Measurements from ENCODE around the gene GRM3. TPM values are rescaled to one million over a fixed set of nuclear protein-coding genes. Genes with fewer than 3 reads are reported as not detected.

Gene GRM3
- polyA plus RNA-seq, 4 donors = 0.10 to 0.27 TPM; not detected in 2

GRCh38 chr7:86786376-86786775 lies 142.7 kb downstream of the GRM3 start:
- no peak for FAIRE-seq
- no peak overlapping the region for H3K27ac ChIP-seq (ENCODE audit: low read depth in 1 of 3, low read length in 2 of 3)

GRCh38 chr7:86788948-86789347 lies 145.2 kb downstream of the GRM3 start:
- no peaks in the 10 kb centered on the region for H3K27me3 ChIP-seq (ENCODE audit: control insufficient read depth in 3 of 3, insufficient read depth in 3 of 3, low read length in 3 of 3)
- no peaks in the 10 kb centered on the region for H3K36me3 ChIP-seq (ENCODE audit: control insufficient read depth in 3 of 3, insufficient read depth in 2 of 3, low read depth in 1 of 3, low read length in 3 of 3)
- peaks cover 0 to 4% of the 10 kb centered on the region in 2 donors for H3K9me3 ChIP-seq (ENCODE audit: control insufficient read depth in 2 of 2, insufficient read depth in 1 of 2, low read depth in 1 of 2, low read length in 1 of 2)
- WGBS, 3 donors = 56 to 62% (median 61%) methylated on average over 1 of the region's 1 CpG
- H3K4me1 ChIP-seq (ENCODE audit: control insufficient read depth in 3 of 3, insufficient read depth in 2 of 3, low read depth in 1 of 3, low read length in 2 of 3) = no peaks in the 10 kb centered on the region
- DNase-seq (no peak), FAIRE-seq (no peak)
- no peak overlapping the region for H3K27ac ChIP-seq (ENCODE audit: low read depth in 1 of 3, low read length in 2 of 3)
- no peak overlapping the region for H3K4me3 ChIP-seq (ENCODE audit: low read depth in 1 of 3, low read length in 3 of 3)

More at GRCh38 chr7:86786376-86786775, 142.7 kb downstream of the GRM3 start:
- no peaks in the 10 kb centered on the region for H3K36me3 ChIP-seq (ENCODE audit: control insufficient read depth in 3 of 3, insufficient read depth in 2 of 3, low read depth in 1 of 3, low read length in 3 of 3)
- H3K4me3 ChIP-seq (ENCODE audit: low read depth in 1 of 3, low read length in 3 of 3) = no peak overlapping the region
- peaks cover 0 to 4% of the 10 kb centered on the region in 2 donors for H3K9me3 ChIP-seq (ENCODE audit: control insufficient read depth in 2 of 2, insufficient read depth in 1 of 2, low read depth in 1 of 2, low read length in 1 of 2)
- WGBS, 3 donors = 97% methylated on average over 36 of the region's 36 CpGs
- no peaks in the 10 kb centered on the region for H3K4me1 ChIP-seq (ENCODE audit: control insufficient read depth in 3 of 3, insufficient read depth in 2 of 3, low read depth in 1 of 3, low read length in 2 of 3)
- no peaks in the 10 kb centered on the region for H3K27me3 ChIP-seq (ENCODE audit: control insufficient read depth in 3 of 3, insufficient read depth in 3 of 3, low read length in 3 of 3)
- DNase-seq = no peak

GRCh38 chr7:86790383-86790782 lies 146.7 kb downstream of the GRM3 start:
- no peak for FAIRE-seq
- no peak overlapping the region for H3K4me3 ChIP-seq (ENCODE audit: low read depth in 1 of 3, low read length in 3 of 3)
- H3K36me3 ChIP-seq (ENCODE audit: control insufficient read depth in 3 of 3, insufficient read depth in 2 of 3, low read depth in 1 of 3, low read length in 3 of 3) = no peaks in the 10 kb centered on the region
- peaks cover 0 to 4% of the 10 kb centered on the region in 2 donors for H3K9me3 ChIP-seq (ENCODE audit: control insufficient read depth in 2 of 2, insufficient read depth in 1 of 2, low read depth in 1 of 2, low read length in 1 of 2)
- H3K27ac ChIP-seq (ENCODE audit: low read depth in 1 of 3, low read length in 2 of 3) = no peak overlapping the region
- no peak for DNase-seq
- H3K4me1 ChIP-seq (ENCODE audit: control insufficient read depth in 3 of 3, insufficient read depth in 2 of 3, low read depth in 1 of 3, low read length in 2 of 3) = no peaks in the 10 kb centered on the region
- H3K27me3 ChIP-seq (ENCODE audit: control insufficient read depth in 3 of 3, insufficient read depth in 3 of 3, low read length in 3 of 3) = no peaks in the 10 kb centered on the region

- H3K27ac ChIP-seq (ENCODE audit: low read depth in 1 of 3, low read length in 2 of 3) = no peak overlapping the region
- H3K4me3 ChIP-seq (ENCODE audit: low read depth in 1 of 3, low read length in 3 of 3) = no peak overlapping the region
- FAIRE-seq (no peak), DNase-seq (no peak)
- no peaks in the 10 kb centered on the region for H3K36me3 ChIP-seq (ENCODE audit: control insufficient read depth in 3 of 3, insufficient read depth in 2 of 3, low read depth in 1 of 3, low read length in 3 of 3)
- 48 to 66% (median 56%) methylated on average over 2 of the region's 2 CpGs for WGBS, 3 donors
- H3K9me3 ChIP-seq (ENCODE audit: control insufficient read depth in 2 of 2, insufficient read depth in 1 of 2, low read depth in 1 of 2, low read length in 1 of 2) = peaks cover 0 to 2% of the 10 kb centered on the region in 2 donors
- H3K27me3 ChIP-seq (ENCODE audit: control insufficient read depth in 3 of 3, insufficient read depth in 3 of 3, low read length in 3 of 3) = no peaks in the 10 kb centered on the region
- H3K4me1 ChIP-seq (ENCODE audit: control insufficient read depth in 3 of 3, insufficient read depth in 2 of 3, low read depth in 1 of 3, low read length in 2 of 3) = no peaks in the 10 kb centered on the region
Measured at GRCh38 chr7:86792260-86792659, 148.6 kb downstream of the GRM3 start.

GRCh38 chr7:86793136-86793535 lies 149.4 kb downstream of the GRM3 start:
- DNase-seq = no peak
- no peak for FAIRE-seq
- Histone ChIP-seq H3K4me3 (ENCODE audit: low read depth in 1 of 3, low read length in 3 of 3) (no peak overlapping the region), H3K27me3 (ENCODE audit: control insufficient read depth in 3 of 3, insufficient read depth in 3 of 3, low read length in 3 of 3) (no peaks in the 10 kb centered on the region), H3K36me3 (ENCODE audit: control insufficient read depth in 3 of 3, insufficient read depth in 2 of 3, low read depth in 1 of 3, low read length in 3 of 3) (no peaks in the 10 kb centered on the region), H3K4me1 (ENCODE audit: control insufficient read depth in 3 of 3, insufficient read depth in 2 of 3, low read depth in 1 of 3, low read length in 2 of 3) (no peaks in the 10 kb centered on the region), H3K27ac (ENCODE audit: low read depth in 1 of 3, low read length in 2 of 3) (no peak overlapping the region), H3K9me3 (ENCODE audit: control insufficient read depth in 2 of 2, insufficient read depth in 1 of 2, low read depth in 1 of 2, low read length in 1 of 2) (peaks cover 0 to 4% of the 10 kb centered on the region in 2 donors)
- WGBS, 3 donors = 10 to 27% (median 21%) methylated on average over 1 of the region's 1 CpG

GRCh38 chr7:86814661-86815379 lies 171.1 kb downstream of the GRM3 start:
- Histone ChIP-seq H3K9me3 (ENCODE audit: control insufficient read depth in 2 of 2, insufficient read depth in 1 of 2, low read depth in 1 of 2, low read length in 1 of 2) (no peaks in the 10 kb centered on the region), H3K27me3 (ENCODE audit: control insufficient read depth in 3 of 3, insufficient read depth in 3 of 3, low read length in 3 of 3) (no peaks in the 10 kb centered on the region), H3K27ac (ENCODE audit: low read depth in 1 of 3, low read length in 2 of 3) (no peak overlapping the region), H3K4me3 (ENCODE audit: low read depth in 1 of 3, low read length in 3 of 3) (no peak overlapping the region), H3K36me3 (ENCODE audit: control insufficient read depth in 3 of 3, insufficient read depth in 2 of 3, low read depth in 1 of 3, low read length in 3 of 3) (no peaks in the 10 kb centered on the region), H3K4me1 (ENCODE audit: control insufficient read depth in 3 of 3, insufficient read depth in 2 of 3, low read depth in 1 of 3, low read length in 2 of 3) (no peaks in the 10 kb centered on the region)
- DNase-seq = no peak
- WGBS, 3 donors = 34 to 37% (median 36%) methylated on average over 5 of the region's 5 CpGs
- no peak for FAIRE-seq

GRCh38 chr7:86815556-86815955 lies 171.8 kb downstream of the GRM3 start:
- Histone ChIP-seq H3K36me3 (ENCODE audit: control insufficient read depth in 3 of 3, insufficient read depth in 2 of 3, low read depth in 1 of 3, low read length in 3 of 3) (no peaks in the 10 kb centered on the region), H3K4me3 (ENCODE audit: low read depth in 1 of 3, low read length in 3 of 3) (no peak overlapping the region), H3K27ac (ENCODE audit: low read depth in 1 of 3, low read length in 2 of 3) (no peak overlapping the region), H3K9me3 (ENCODE audit: control insufficient read depth in 2 of 2, insufficient read depth in 1 of 2, low read depth in 1 of 2, low read length in 1 of 2) (no peaks in the 10 kb centered on the region), H3K4me1 (ENCODE audit: control insufficient read depth in 3 of 3, insufficient read depth in 2 of 3, low read depth in 1 of 3, low read length in 2 of 3) (no peaks in the 10 kb centered on the region), H3K27me3 (ENCODE audit: control insufficient read depth in 3 of 3, insufficient read depth in 3 of 3, low read length in 3 of 3) (no peaks in the 10 kb centered on the region)
- WGBS, 3 donors = 77 to 93% (median 78%) methylated on average over 1 of the region's 1 CpG
- DNase-seq = no peak
- FAIRE-seq = no peak

GRCh38 chr7:86818903-86819302 lies 175.2 kb downstream of the GRM3 start:
- H3K27ac ChIP-seq (ENCODE audit: low read depth in 1 of 3, low read length in 2 of 3) = no peak overlapping the region
- FAIRE-seq (no peak), DNase-seq (no peak)
- H3K36me3 ChIP-seq (ENCODE audit: control insufficient read depth in 3 of 3, insufficient read depth in 2 of 3, low read depth in 1 of 3, low read length in 3 of 3) = no peaks in the 10 kb centered on the region
- no peaks in the 10 kb centered on the region for H3K27me3 ChIP-seq (ENCODE audit: control insufficient read depth in 3 of 3, insufficient read depth in 3 of 3, low read length in 3 of 3)
- H3K4me1 ChIP-seq (ENCODE audit: control insufficient read depth in 3 of 3, insufficient read depth in 2 of 3, low read depth in 1 of 3, low read length in 2 of 3) = no peaks in the 10 kb centered on the region
- WGBS, 3 donors = 78 to 85% (median 80%) methylated on average over 2 of the region's 2 CpGs
- H3K9me3 ChIP-seq (ENCODE audit: control insufficient read depth in 2 of 2, insufficient read depth in 1 of 2, low read depth in 1 of 2, low read length in 1 of 2) = no peaks in the 10 kb centered on the region
- no peak overlapping the region for H3K4me3 ChIP-seq (ENCODE audit: low read depth in 1 of 3, low read length in 3 of 3)

- Histone ChIP-seq H3K27ac (ENCODE audit: low read depth in 1 of 3, low read length in 2 of 3) (no peak overlapping the region), H3K4me1 (ENCODE audit: control insufficient read depth in 3 of 3, insufficient read depth in 2 of 3, low read depth in 1 of 3, low read length in 2 of 3) (no peaks in the 10 kb centered on the region), H3K36me3 (ENCODE audit: control insufficient read depth in 3 of 3, insufficient read depth in 2 of 3, low read depth in 1 of 3, low read length in 3 of 3) (no peaks in the 10 kb centered on the region), H3K27me3 (ENCODE audit: control insufficient read depth in 3 of 3, insufficient read depth in 3 of 3, low read length in 3 of 3) (no peaks in the 10 kb centered on the region), H3K4me3 (ENCODE audit: low read depth in 1 of 3, low read length in 3 of 3) (no peak overlapping the region), H3K9me3 (ENCODE audit: control insufficient read depth in 2 of 2, insufficient read depth in 1 of 2, low read depth in 1 of 2, low read length in 1 of 2) (no peaks in the 10 kb centered on the region)
- DNase-seq (no peak), FAIRE-seq (no peak)
- WGBS, 3 donors = 76 to 80% (median 79%) methylated on average over 2 of the region's 2 CpGs
Measured at GRCh38 chr7:86823769-86824168, 180.1 kb downstream of the GRM3 start.

Data from small intestine (tissue), 7 donors.